Activated T-helper 1 cell treated with Interleukin-2 at 50 U/mL for 16 hours (primary cell): Measurements from ENCODE around the gene IL17RA.
A peak's percentile ranks its signal among the peaks of the same experiment; 100 is the strongest.

ENCODE experiments used
- DNase-seq: peaks from one replicate; pipeline ENCODE4 v3.0.0-alpha.2; 2020; ENCODE audit warnings: low read depth

IL17RA gene

DNA sequence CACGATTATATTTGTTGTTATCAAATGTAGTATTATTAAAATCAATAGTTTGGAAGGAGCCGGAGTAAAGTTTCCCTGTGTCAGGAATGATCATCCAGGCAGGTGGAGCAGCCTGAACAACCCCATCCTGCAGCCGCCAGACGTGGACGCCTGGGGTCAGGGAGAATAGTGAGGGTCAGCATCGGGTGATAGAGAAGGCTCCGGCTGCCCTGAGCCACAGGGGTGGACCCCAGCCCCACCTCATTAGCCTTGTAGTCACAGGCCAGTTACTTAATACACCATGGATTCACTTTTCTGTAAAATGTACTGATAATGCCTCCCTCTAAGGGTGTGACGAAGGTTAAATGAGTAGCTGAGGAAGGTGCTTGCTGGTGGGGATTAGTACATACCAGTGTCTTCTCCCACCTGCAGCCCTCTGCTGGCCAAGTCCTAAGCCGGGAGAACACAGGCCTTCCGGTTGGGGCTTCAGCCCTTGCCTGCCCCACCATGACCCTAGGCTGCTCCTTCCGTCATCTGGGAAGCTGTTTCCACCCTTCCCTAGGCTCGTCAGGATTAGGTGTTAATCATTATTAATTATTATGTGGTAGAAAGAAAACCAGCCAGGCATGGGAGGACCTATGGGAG is 21.5 kb downstream of the IL17RA start:
- DNase-seq, result no peak

DNA sequence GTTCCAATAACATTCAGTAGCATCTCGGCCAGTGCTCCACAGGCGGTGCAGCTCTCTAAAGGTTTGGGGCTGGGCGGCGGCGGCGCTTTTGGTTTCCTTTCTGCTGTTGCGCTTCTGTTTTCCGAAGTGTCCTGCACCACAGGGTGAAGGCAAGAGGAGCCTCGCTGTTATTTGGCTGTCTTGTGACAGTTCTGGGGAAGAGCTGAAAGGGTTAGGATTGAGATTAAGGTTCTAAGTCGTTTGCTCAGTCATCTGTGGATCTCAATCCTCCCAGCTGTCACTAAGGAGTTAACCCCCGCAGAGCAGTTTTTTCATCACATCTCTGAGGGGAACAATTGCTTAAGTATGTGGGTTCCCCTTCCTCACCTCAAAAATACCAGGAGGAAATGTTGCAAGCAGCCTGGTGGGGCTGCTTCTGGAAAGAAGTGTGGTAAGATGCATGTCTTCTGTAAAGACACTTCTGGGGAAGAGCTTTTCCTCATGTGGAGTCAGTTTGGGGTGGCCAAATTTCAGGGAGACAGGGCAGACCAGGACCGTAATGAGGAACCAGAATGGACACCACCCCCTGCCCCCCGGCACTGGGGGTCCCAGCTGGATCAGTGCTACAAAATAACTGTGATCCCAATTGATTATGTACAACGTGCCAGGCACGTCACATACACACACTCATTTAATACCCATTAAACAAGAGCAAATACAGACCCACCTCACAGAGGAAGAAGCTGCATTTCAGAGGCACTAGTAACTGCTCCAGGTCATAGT is 22.2 kb downstream of the IL17RA start:
- DNase-seq, result no peak

DNA sequence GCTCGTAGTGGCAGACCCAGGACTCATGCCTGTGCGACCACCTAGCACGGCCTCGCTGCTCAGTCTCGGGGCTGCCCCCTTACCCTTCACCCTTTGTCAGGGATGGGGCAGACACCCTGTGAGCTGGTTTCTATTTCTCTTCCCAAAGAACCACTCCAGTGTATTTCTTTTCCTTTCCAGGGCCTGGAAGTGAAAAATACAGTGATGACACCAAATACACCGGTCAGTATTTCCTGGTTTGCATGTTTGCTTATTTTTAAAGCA is 22.7 kb downstream of the IL17RA start:
- DNase-seq, result no peak

DNA sequence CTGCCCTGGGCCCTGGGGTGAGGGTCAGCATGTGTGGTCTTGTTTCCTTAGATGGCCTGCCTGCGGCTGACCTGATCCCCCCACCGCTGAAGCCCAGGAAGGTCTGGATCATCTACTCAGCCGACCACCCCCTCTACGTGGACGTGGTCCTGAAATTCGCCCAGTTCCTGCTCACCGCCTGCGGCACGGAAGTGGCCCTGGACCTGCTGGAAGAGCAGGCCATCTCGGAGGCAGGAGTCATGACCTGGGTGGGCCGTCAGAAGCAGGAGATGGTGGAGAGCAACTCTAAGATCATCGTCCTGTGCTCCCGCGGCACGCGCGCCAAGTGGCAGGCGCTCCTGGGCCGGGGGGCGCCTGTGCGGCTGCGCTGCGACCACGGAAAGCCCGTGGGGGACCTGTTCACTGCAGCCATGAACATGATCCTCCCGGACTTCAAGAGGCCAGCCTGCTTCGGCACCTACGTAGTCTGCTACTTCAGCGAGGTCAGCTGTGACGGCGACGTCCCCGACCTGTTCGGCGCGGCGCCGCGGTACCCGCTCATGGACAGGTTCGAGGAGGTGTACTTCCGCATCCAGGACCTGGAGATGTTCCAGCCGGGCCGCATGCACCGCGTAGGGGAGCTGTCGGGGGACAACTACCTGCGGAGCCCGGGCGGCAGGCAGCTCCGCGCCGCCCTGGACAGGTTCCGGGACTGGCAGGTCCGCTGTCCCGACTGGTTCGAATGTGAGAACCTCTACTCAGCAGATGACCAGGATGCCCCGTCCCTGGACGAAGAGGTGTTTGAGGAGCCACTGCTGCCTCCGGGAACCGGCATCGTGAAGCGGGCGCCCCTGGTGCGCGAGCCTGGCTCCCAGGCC is 23.7 kb downstream of the IL17RA start:
- no peak for DNase-seq

GRCh38 chr22:17109113-17109865 is 24.5 kb downstream of the IL17RA start:
- no peak for DNase-seq

DNA sequence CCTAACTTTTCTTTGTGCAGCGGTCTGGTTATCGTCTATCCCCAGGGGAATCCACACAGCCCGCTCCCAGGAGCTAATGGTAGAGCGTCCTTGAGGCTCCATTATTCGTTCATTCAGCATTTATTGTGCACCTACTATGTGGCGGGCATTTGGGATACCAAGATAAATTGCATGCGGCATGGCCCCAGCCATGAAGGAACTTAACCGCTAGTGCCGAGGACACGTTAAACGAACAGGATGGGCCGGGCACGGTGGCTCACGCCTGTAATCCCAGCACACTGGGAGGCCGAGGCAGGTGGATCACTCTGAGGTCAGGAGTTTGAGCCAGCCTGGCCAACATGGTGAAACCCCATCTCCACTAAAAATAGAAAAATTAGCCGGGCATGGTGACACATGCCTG is 25.2 kb downstream of the IL17RA start:
- no peak for DNase-seq

- no peak for DNase-seq
Observed at GRCh38 chr22:17110791-17111550, 26.2 kb downstream of the IL17RA start.

DNA sequence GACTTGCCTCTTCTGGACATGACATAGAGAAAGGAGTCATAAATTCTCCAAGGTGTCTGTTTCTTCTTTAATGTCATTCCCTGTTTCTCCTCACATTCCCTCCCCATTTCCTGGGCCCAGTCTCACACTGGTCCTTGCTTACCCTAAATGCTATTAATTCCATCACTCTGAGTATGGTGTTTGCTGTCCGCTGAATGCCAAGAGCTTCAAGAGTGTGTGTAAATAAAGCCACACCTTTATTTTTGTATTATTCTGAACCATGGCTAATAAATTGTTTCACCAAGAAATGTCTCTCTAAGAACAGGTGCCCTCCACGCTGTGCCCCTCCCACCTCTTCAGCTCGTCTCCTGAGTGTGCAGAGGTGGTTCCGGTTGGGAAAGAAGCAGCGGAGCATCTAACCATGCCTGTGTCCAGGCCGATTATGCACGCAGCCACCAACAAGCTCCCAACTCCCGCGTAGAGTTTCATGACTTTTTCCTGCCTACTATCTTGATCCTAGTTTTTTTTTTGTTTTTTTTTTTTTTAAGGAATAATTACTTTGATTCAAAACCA is 27.8 kb downstream of the IL17RA start:
- no peak for DNase-seq

GRCh38 chr22:17113600-17113999 is 28.8 kb downstream of the IL17RA start:
- no peak for DNase-seq

- no peak for DNase-seq
Observed at GRCh38 chr22:17114173-17114897, 29.5 kb downstream of the IL17RA start.

- no peak for DNase-seq
Observed at GRCh38 chr22:17114898-17115235, 30.1 kb downstream of the IL17RA start.

DNA sequence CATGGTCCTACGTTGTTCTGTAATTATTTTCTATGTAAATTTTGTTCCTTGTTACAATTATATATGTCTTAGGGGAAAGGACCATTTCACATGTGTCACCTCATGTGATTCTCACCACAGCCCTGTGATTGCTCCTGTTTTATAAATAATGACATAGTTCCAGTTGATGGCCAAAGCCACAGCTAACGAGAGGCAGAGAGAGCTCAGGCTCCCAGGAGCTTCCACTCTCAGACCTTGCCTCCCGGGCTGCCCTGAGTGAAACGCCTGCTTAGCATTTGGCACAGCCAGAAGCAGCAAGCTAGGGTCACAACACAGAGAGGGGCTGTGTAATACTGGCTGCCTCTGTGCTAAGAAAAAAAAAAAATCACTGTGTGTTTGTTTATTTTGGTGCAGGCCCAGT is 30.4 kb downstream of the IL17RA start:
- DNase-seq, result no peak

- no peak for DNase-seq
Observed at GRCh38 chr22:17115945-17116565, 31.3 kb downstream of the IL17RA start.

- DNase-seq, result no peak
Observed at GRCh38 chr22:17116572-17117330, 32.0 kb downstream of the IL17RA start.

DNA sequence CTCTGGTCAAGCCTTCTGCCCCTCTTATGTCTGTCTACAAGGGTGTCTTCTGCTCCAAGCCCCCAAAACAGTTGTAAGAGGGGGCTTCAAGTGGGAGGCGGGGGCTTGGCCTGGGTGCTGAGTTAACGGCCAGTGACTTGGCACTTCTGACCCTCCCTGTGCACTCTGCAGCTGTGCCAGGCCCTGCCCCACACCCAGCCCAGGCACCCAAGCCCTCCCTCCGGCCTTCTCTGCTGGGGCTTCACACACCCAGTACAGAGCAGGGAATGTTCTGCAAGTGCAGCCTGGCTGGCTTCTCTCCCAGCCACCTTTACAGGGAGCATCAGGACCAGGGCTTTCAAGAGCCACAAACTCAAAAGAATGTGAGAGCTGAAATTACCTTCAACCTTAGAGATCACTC is 32.6 kb downstream of the IL17RA start:
- DNase-seq, result no peak

DNA sequence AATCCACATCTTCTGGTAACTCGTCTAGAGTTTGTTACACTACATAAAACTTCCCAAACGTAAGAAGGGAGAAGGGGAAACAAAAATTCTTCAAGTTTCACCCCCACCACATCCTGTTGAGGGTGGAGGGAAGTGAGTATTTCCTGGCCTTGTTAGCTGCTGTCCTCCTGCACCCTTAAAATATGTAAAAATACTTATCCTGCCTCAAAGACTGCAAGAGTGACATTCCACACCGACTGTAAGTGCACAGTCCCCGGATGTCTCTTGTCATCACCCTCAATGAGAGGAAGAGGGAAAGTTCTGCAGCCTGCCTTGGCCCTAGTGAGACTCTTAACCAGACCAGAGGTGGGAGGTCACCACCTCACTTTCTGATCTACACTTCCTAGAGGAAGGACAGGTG is 33.1 kb downstream of the IL17RA start:
- DNase-seq, result no peak

GRCh38 chr22:17118342-17118741 is 33.5 kb downstream of the IL17RA start:
- no peak for DNase-seq

GRCh38 chr22:17119481-17120202 is 34.8 kb downstream of the IL17RA start:
- DNase-seq, result no peak

DNA sequence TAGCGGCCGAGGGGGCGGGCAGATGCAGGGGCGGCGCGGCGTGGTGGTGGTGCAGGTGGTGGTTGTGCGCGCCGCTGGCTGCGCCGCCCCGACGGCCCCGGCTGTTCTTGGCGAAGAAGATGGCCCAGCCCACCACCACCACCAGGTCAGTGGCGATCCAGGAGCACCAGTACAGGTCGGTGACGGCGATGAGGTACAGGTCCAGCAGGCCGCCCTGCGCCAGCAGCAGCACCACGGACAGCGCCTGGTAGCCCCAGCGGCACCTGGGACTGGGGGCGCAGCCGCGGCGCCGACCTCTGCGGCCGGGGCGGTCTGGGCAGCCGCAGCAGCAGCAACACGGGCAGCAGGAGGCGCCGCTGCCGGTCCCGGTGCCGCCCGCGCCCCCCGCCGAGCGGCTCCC is 35.5 kb downstream of the IL17RA start:
- DNase-seq, result peak; percentile 32
